Fibroblast of villous mesenchyme (primary cell): Measurements from ENCODE around the gene NTRK3. TPM values are rescaled to one million over a fixed set of nuclear protein-coding genes. Genes with fewer than 3 reads are reported as not detected.

Experiments used
- DNase-seq: peaks from one replicate; pipeline ENCODE4 v3.0.0-alpha.2; 2010; ENCODE audit warnings: low read depth
- H3K4me3 ChIP-seq: 2 replicates; pipeline ENCODE4 v1.5.1; 2011; ENCODE audit warnings: low read depth, mild to moderate bottlenecking, low read length
- CTCF ChIP-seq: IDR thresholded peaks from 2 replicates; pipeline ENCODE4 v1.5.1; 2012; ENCODE audit warnings: low read depth, mild to moderate bottlenecking, low read length; ENCODE audit not compliant: insufficient read depth
- total RNA-seq: library from RNA; depleted of rRNA; stranded (reverse); fragments of >200 nt; gene quantifications from 2 replicates; pipeline ENCODE4 v1.2.3, GENCODE V29; 2012

Gene NTRK3
- total RNA-seq, 1 donor, result not detected

GRCh38 chr15:88139936-88140335 lies 116.6 kb downstream of the NTRK3 start:
- TF ChIP-seq CTCF, result no peak
- no peak for DNase-seq

GRCh38 chr15:88133795-88134194 lies 122.7 kb downstream of the NTRK3 start:
- TF ChIP-seq CTCF, result no peak
- no peak overlapping the region for H3K4me3 ChIP-seq
- DNase-seq, result no peak

More at GRCh38 chr15:88139936-88140335, 116.6 kb downstream of the NTRK3 start:
- no peak overlapping the region for H3K4me3 ChIP-seq

GRCh38 chr15:88132499-88132898 lies 124.0 kb downstream of the NTRK3 start:
- no peak overlapping the region for H3K4me3 ChIP-seq
- DNase-seq, result no peak
- TF ChIP-seq CTCF, result no peak

GRCh38 chr15:88131937-88132336 lies 124.6 kb downstream of the NTRK3 start:
- DNase-seq, result no peak
- TF ChIP-seq CTCF, result no peak
- no peak overlapping the region for H3K4me3 ChIP-seq

GRCh38 chr15:88127432-88127790 lies 129.1 kb downstream of the NTRK3 start:
- no peak for TF ChIP-seq CTCF
- H3K4me3 ChIP-seq, result no peak overlapping the region
- DNase-seq, result no peak

GRCh38 chr15:88126695-88127431 lies 129.7 kb downstream of the NTRK3 start:
- H3K4me3 ChIP-seq, result no peak overlapping the region
- DNase-seq, result no peak
- TF ChIP-seq CTCF, result no peak

GRCh38 chr15:88125576-88125975 lies 131.0 kb downstream of the NTRK3 start:
- no peak for TF ChIP-seq CTCF
- H3K4me3 ChIP-seq, result no peak overlapping the region
- DNase-seq, result no peak
